GM12878 (cell line): Measurements from ENCODE around the gene RAP1A. TPM values are rescaled to one million over a fixed set of nuclear protein-coding genes. Genes with fewer than 3 reads are reported as not detected.

Experiments
- ATAC-seq: fragments of 200-7000 bp; cut with Tn5 transposase; 3 replicates; pipeline ENCODE4 v1.9.1; 2020; ENCODE audit warnings: mild to moderate bottlenecking, moderate library complexity
- BruUV-seq: library from RNA; stranded (reverse); fragments of 400-500 nt; replicated peaks from 2 replicates; lab custom pipeline; 2021; lab: Mats Ljungman, UMichigan
- CTCF ChIA-PET: fragments of 300-600 bp; sonication (Branson Sonifier 250); formaldehyde crosslinking; extraction: SDS; loops from one replicate; lab custom pipeline; 2021; ENCODE audit warnings: inconsistent platforms; lab: Yijun Ruan, JAX
- POLR2A ChIA-PET: fragments of 350-600 bp; formaldehyde crosslinking; extraction: SDS; loops from one replicate; lab custom pipeline; 2021; ENCODE audit warnings: inconsistent platforms; lab: Charles Lee
- RAD21 ChIA-PET: fragments of 300-600 bp; sonication (Branson Sonifier 250); formaldehyde crosslinking; loops from one replicate; lab custom pipeline; 2023; ENCODE audit warnings: antibody characterized with exemption; ENCODE audit not compliant: unreplicated experiment; lab: Charles Lee
- SMC1A ChIA-PET: fragments of 300-600 bp; sonication (Branson Sonifier 250); formaldehyde crosslinking; loops from one replicate; lab custom pipeline; 2023; ENCODE audit not compliant: unreplicated experiment, uncharacterized antibody; lab: Charles Lee
- DNase-seq: peaks from one replicate; pipeline ENCODE4 v3.0.0-alpha.2; 2011; ENCODE audit warnings: low read depth, low spot score
- FAIRE-seq: peaks from 3 replicates; lab custom pipeline; 2011; peaks lifted over from hg19 to GRCh38; lab: Jason Lieb, UNC
- H2AFZ ChIP-seq: 2 replicates; pipeline ENCODE4 v1.6.0; 2011; ENCODE audit warnings: low read depth, low read length, control low read depth; ENCODE audit not compliant: control insufficient read depth
- H3K27ac ChIP-seq: 2 replicates; pipeline ENCODE4 v1.5.1; 2011; ENCODE audit warnings: control low read depth; ENCODE audit not compliant: control insufficient read depth, insufficient read depth
- H3K27me3 ChIP-seq, 2 experiments: replicated peaks in 1 of 2; 2 replicates each; pipeline versions ENCODE4 v1.6.0 to v1.6.1; 2011; ENCODE audit warnings: low read length in 1 of 2; ENCODE audit not compliant: control insufficient read depth in 2 of 2, insufficient read depth in 2 of 2
- H3K36me3 ChIP-seq, 2 experiments: 2 replicates each; pipeline ENCODE4 v1.5.1; 2011; ENCODE audit warnings: low read length in 1 of 2; ENCODE audit not compliant: control insufficient read depth in 2 of 2, insufficient read depth in 2 of 2
- H3K4me1 ChIP-seq: 2 replicates; pipeline ENCODE4 v1.6.1; 2011; ENCODE audit warnings: mild to moderate bottlenecking, low read length, moderate library complexity, mixed read lengths; ENCODE audit not compliant: control insufficient read depth, insufficient read depth
- H3K4me2 ChIP-seq: 2 replicates; pipeline ENCODE4 v1.6.0; 2011; ENCODE audit warnings: control low read depth; ENCODE audit not compliant: control insufficient read depth, insufficient read depth
- H3K4me3 ChIP-seq: fragments of 200-600 bp; sonication (generic); 2 replicates; pipeline ENCODE4 v1.5.1; 2016
- H3K79me2 ChIP-seq: 2 replicates; pipeline ENCODE4 v1.6.0; 2011; ENCODE audit warnings: low read length; ENCODE audit not compliant: control insufficient read depth, insufficient read depth
- H3K9ac ChIP-seq: 2 replicates; pipeline ENCODE4 v1.8.0; 2011; ENCODE audit warnings: low read length, control low read depth, mixed read lengths; ENCODE audit not compliant: control insufficient read depth, insufficient read depth
- H3K9me3 ChIP-seq: replicated peaks from 3 replicates; pipeline ENCODE4 v1.5.1; 2011; ENCODE audit warnings: mild to moderate bottlenecking, low read length; ENCODE audit not compliant: control insufficient read depth, insufficient read depth
- H4K20me1 ChIP-seq: 2 replicates; pipeline ENCODE4 v1.6.0; 2011; ENCODE audit not compliant: control insufficient read depth, insufficient read depth
- BACH1 ChIP-seq: fragments of 450-650 bp; IDR thresholded peaks from 2 replicates; pipeline ENCODE4 v1.6.1; 2017; ENCODE audit warnings: mild to moderate bottlenecking, borderline replicate concordance
- FOXM1 ChIP-seq: IDR thresholded peaks from 2 replicates; pipeline ENCODE4 v1.6.1; 2012; ENCODE audit warnings: low read depth, mild to moderate bottlenecking, inconsistent platforms, low read length, moderate library complexity
- HDAC2 ChIP-seq: fragments of 200-600 bp; sonication (generic); IDR thresholded peaks from 2 replicates; pipeline ENCODE4 v1.6.1; 2017
- HDAC6 ChIP-seq: fragments of 200-600 bp; sonication (generic); IDR thresholded peaks from one replicate; pipeline ENCODE4 v1.8.0; 2017; ENCODE audit warnings: antibody characterized with exemption; ENCODE audit not compliant: unreplicated experiment
- IKZF1 ChIP-seq: fragments of 450-650 bp; conservative IDR thresholded peaks from 2 replicates; pipeline ENCODE4 v1.6.1; 2017; ENCODE audit warnings: antibody characterized with exemption, mild to moderate bottlenecking
- RAD21 ChIP-seq: IDR thresholded peaks from 2 replicates; pipeline ENCODE4 v1.6.1; 2011; ENCODE audit warnings: mild to moderate bottlenecking, low read depth, low read length, moderate library complexity; ENCODE audit not compliant: insufficient read depth
- RB1 ChIP-seq: fragments of 450-650 bp; formaldehyde crosslinking; IDR thresholded peaks from 2 replicates; pipeline ENCODE4 v1.6.1; 2017; ENCODE audit warnings: mild to moderate bottlenecking, borderline replicate concordance
- TCF3 ChIP-seq: IDR thresholded peaks from 2 replicates; pipeline ENCODE4 v1.6.1; 2012; ENCODE audit warnings: low read depth, mild to moderate bottlenecking, low read length, borderline replicate concordance; ENCODE audit not compliant: insufficient read depth
- ZNF384 ChIP-seq: IDR thresholded peaks from 2 replicates; pipeline ENCODE4 v1.6.1; 2012; ENCODE audit warnings: low read depth, mild to moderate bottlenecking, low read length, improper control_type of control experiment, borderline replicate concordance
- WGBS: methylation state at CpG from one replicate; pipeline ENCODE4 v1.1.6; 2016; ENCODE audit warnings: low lambda C conversion rate; ENCODE audit not compliant: insufficient replicate concordance, insufficient coverage; ENCODE audit errors: missing lambda C conversion rate; 5-methylcytosine and 5-hydroxymethylcytosine counted together
- in situ Hi-C: fragments of 300-500 bp; cut with MboI; formaldehyde crosslinking; loops from 9 replicates; pipeline ENCODE4 v1.14.3; 2018; ENCODE audit warnings: mixed read lengths
- intact Hi-C: fragments of 100-400 bp; cut with micrococcal nuclease; formaldehyde crosslinking; loops from one replicate; pipeline ENCODE4 v1.14.2; 2022; ENCODE audit not compliant: unreplicated experiment
- polyA plus RNA-seq, 11 experiments: library from polyadenylated mRNA; depleted of rRNA in 4 of 11; unstranded in 6 of 11; stranded (reverse) in 5 of 11; fragments of >200 nt; fragmentation: Nextera tagmentation in 4 of 11; fragmentation: Illumina TruSeq in 1 of 11; extraction: Ambion mirVana in 4 of 11; extraction: Trizol in 1 of 11; gene quantifications; 1 replicate in 1 of 11; 2 replicates in 10 of 11; pipeline versions ENCODE4 v1.2.1 to v1.2.3, GENCODE V29; 2011 to 2016; ENCODE audit warnings: inconsistent platforms in 2 of 11, missing spikeins in 2 of 11, low read depth in 1 of 11
- total RNA-seq, 4 experiments: library from RNA; depleted of rRNA in 3 of 4; stranded (reverse); fragments of >200 nt in 3 of 4; fragmentation: Illumina TruSeq in 1 of 4; extraction: Trizol in 1 of 4; gene quantifications; 2 replicates each; pipeline versions ENCODE4 v1.2.1 to v1.2.3, GENCODE V29; 2013 to 2021
- TF ChIP-seq, protein P1 (sequence below): IDR thresholded peaks from 2 replicates; pipeline ENCODE4 v1.6.1; 2012; ENCODE audit warnings: low read length, inconsistent platforms
- TF ChIP-seq, protein P2 (sequence below): IDR thresholded peaks from 2 replicates; pipeline ENCODE4 v1.6.1; 2012; ENCODE audit warnings: low read depth, low read length, improper control_type of control experiment
- TF ChIP-seq, protein P3 (sequence below): fragments of 450-650 bp; IDR thresholded peaks from 2 replicates; pipeline ENCODE4 v1.6.1; 2017; ENCODE audit warnings: mild to moderate bottlenecking, low read depth, inconsistent platforms; ENCODE audit not compliant: poor library complexity, severe bottlenecking
- TF ChIP-seq, protein P4 (sequence below): fragments of 450-650 bp; IDR thresholded peaks from 2 replicates; pipeline ENCODE4 v1.6.1; 2016; ENCODE audit warnings: mild to moderate bottlenecking
- TF ChIP-seq, protein P5 (sequence below): fragments of 450-650 bp; IDR thresholded peaks from 2 replicates; pipeline ENCODE4 v1.6.1; 2017; ENCODE audit warnings: low read depth, mild to moderate bottlenecking, moderate library complexity

Gene RAP1A
- total and polyA plus RNA-seq, 10 of the 15 experiments (the other 5 are each of a cell fraction or from before 2014, with no cell fraction given): 38.4 to 213 (median 86.0) TPM

DNA sequence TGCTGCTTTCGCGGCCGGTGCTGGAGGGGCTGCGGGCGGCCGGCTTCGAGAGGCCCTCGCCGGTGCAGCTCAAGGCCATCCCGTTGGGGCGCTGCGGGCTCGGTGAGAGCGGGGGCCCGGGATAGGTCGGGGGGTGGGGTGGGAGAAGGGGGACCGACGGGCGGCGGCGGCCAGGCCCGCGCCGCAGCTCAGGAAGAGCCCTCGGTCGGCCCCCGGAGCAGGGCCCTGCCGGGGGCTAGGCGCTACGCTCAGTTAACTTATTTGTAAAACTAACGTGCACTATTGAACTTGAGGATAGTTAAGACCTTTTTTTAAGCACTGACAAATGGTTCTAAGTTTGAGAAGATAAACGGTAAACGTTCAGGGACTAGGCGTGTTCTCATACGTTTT, 136.5 kb downstream of the RAP1A start (continued):
- TF ChIP-seq, protein P1, sequence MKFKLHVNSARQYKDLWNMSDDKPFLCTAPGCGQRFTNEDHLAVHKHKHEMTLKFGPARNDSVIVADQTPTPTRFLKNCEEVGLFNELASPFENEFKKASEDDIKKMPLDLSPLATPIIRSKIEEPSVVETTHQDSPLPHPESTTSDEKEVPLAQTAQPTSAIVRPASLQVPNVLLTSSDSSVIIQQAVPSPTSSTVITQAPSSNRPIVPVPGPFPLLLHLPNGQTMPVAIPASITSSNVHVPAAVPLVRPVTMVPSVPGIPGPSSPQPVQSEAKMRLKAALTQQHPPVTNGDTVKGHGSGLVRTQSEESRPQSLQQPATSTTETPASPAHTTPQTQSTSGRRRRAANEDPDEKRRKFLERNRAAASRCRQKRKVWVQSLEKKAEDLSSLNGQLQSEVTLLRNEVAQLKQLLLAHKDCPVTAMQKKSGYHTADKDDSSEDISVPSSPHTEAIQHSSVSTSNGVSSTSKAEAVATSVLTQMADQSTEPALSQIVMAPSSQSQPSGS: no peak
- TF ChIP-seq, protein P2, sequence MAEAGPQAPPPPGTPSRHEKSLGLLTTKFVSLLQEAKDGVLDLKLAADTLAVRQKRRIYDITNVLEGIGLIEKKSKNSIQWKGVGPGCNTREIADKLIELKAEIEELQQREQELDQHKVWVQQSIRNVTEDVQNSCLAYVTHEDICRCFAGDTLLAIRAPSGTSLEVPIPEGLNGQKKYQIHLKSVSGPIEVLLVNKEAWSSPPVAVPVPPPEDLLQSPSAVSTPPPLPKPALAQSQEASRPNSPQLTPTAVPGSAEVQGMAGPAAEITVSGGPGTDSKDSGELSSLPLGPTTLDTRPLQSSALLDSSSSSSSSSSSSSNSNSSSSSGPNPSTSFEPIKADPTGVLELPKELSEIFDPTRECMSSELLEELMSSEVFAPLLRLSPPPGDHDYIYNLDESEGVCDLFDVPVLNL: no peak
- TF ChIP-seq, protein P3, sequence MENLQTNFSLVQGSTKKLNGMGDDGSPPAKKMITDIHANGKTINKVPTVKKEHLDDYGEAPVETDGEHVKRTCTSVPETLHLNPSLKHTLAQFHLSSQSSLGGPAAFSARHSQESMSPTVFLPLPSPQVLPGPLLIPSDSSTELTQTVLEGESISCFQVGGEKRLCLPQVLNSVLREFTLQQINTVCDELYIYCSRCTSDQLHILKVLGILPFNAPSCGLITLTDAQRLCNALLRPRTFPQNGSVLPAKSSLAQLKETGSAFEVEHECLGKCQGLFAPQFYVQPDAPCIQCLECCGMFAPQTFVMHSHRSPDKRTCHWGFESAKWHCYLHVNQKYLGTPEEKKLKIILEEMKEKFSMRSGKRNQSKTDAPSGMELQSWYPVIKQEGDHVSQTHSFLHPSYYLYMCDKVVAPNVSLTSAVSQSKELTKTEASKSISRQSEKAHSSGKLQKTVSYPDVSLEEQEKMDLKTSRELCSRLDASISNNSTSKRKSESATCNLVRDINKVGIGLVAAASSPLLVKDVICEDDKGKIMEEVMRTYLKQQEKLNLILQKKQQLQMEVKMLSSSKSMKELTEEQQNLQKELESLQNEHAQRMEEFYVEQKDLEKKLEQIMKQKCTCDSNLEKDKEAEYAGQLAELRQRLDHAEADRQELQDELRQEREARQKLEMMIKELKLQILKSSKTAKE: no peak
- no peak for TF ChIP-seq ZNF384
- no peak for TF ChIP-seq HDAC2
- no peak for TF ChIP-seq TCF3

DNA sequence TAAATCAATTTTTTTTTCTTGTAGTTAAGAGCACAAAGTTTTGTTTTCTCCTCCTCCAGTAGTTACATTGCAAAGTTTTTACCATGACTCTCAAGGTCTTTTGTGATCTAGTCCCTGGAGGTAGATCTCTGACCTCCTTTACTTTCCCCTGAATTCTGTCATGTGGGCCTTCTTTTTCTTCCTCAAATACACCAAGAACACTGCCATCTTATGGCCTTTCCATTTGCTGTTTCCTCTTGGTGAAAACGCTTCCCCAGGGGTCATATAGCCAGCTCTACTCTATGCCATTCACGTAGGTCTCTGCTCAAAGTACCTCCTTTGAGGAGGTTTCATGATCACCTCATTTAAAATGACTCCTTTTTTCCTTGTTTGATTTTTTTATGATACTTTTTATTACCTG, 138.8 kb downstream of the RAP1A start:
- ChIA-PET POLR2A (no interaction called here), CTCF (interaction anchor here (3.3 to 6.7 kb wide), 2 partner anchors 10 to 277 kb away, joined by 21 to 72 read pairs; no protein-coding TSS in a partner anchor), RAD21 (no interaction called here), SMC1A (interaction anchor here (0.8 to 6.7 kb wide), 4 partner anchors 9 to 251 kb away, joined by 3 to 41 read pairs (median 14); no protein-coding TSS in a partner anchor)
- FAIRE-seq: no peak
- no peak for ATAC-seq
- Histone ChIP-seq H3K9ac (no peak overlapping the region), H2AFZ (no peak overlapping the region), H3K27ac (no peak overlapping the region), H3K4me3 (0 out of 2 replicates have a peak overlapping the region, but pooled peaks have one; percentile 49), H3K79me2 (peaks cover 37% of the 10 kb centered on the region), H3K4me1 (peaks cover 3% of the 10 kb centered on the region; the same call in 1 of the 2 replicates), H3K4me2 (peak overlapping the region; percentile 34; the same call in 1 of the 2 replicates), H4K20me1 (no peaks in the 10 kb centered on the region), H3K9me3 (no peaks in the 10 kb centered on the region), H3K36me3 (peaks cover 0 to 12% of the 10 kb centered on the region in 2 experiments; a peak in 1 of 4 replicates), H3K27me3 (no peaks in the 10 kb centered on the region)
- no peak for DNase-seq
- BruUV-seq: no TSS peak
- intact Hi-C loops (loop anchor here (5.0 to 10.0 kb wide), 2 partner anchors 101 to 614 kb away; partner anchors contain the start of genes CEPT1 and DRAM2), in situ Hi-C loops (loop anchor here (10.0 kb wide), 1 partner anchor 254 kb away; the partner anchor contains the start of genes ADORA3 and TMIGD3)
- 78% methylated on average over 2 of the region's 2 CpGs for WGBS
- TF ChIP-seq RAD21 (no peak), BACH1 (no peak), FOXM1 (no peak), HDAC6 (no peak), RB1 (no peak), IKZF1 (no peak)
- TF ChIP-seq, protein P4, sequence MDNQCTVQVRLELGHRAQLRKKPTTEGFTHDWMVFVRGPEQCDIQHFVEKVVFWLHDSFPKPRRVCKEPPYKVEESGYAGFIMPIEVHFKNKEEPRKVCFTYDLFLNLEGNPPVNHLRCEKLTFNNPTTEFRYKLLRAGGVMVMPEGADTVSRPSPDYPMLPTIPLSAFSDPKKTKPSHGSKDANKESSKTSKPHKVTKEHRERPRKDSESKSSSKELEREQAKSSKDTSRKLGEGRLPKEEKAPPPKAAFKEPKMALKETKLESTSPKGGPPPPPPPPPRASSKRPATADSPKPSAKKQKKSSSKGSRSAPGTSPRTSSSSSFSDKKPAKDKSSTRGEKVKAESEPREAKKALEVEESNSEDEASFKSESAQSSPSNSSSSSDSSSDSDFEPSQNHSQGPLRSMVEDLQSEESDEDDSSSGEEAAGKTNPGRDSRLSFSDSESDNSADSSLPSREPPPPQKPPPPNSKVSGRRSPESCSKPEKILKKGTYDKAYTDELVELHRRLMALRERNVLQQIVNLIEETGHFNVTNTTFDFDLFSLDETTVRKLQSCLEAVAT: peak; percentile 38; the same call in 1 of the 2 replicates
- TF ChIP-seq, protein P5, sequence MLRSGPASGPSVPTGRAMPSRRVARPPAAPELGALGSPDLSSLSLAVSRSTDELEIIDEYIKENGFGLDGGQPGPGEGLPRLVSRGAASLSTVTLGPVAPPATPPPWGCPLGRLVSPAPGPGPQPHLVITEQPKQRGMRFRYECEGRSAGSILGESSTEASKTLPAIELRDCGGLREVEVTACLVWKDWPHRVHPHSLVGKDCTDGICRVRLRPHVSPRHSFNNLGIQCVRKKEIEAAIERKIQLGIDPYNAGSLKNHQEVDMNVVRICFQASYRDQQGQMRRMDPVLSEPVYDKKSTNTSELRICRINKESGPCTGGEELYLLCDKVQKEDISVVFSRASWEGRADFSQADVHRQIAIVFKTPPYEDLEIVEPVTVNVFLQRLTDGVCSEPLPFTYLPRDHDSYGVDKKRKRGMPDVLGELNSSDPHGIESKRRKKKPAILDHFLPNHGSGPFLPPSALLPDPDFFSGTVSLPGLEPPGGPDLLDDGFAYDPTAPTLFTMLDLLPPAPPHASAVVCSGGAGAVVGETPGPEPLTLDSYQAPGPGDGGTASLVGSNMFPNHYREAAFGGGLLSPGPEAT: no peak
